Transverse colon (tissue), 4 donors: Measurements from ENCODE around the gene MSI2.

Experiments
- POLR2A ChIP-seq: fragments of 450-650 bp; IDR thresholded peaks from one replicate; pipeline ENCODE4 v1.6.1; 2016; ENCODE audit warnings: antibody characterized with exemption, mild to moderate bottlenecking, moderate library complexity
- POLR2AphosphoS5 ChIP-seq, 3 donors: sonication (generic); formaldehyde crosslinking; IDR thresholded peaks; one replicate each; pipeline ENCODE4 v1.6.1; 2016; ENCODE audit warnings: antibody characterized with exemption in 3 of 3
- TF ChIP-seq, protein P1 (sequence below), 5 experiments: fragments of 200-600 bp in 3 of 5; fragments of 450-650 bp in 2 of 5; sonication (generic) in 3 of 5; IDR thresholded peaks; 1 replicate in 2 of 5; 2 replicates in 3 of 5; pipeline ENCODE4 v1.5.1; 2016 to 2017; ENCODE audit warnings: antibody characterized with exemption in 5 of 5, inconsistent platforms in 3 of 5, mild to moderate bottlenecking in 2 of 5, moderate library complexity in 1 of 5

DNA sequence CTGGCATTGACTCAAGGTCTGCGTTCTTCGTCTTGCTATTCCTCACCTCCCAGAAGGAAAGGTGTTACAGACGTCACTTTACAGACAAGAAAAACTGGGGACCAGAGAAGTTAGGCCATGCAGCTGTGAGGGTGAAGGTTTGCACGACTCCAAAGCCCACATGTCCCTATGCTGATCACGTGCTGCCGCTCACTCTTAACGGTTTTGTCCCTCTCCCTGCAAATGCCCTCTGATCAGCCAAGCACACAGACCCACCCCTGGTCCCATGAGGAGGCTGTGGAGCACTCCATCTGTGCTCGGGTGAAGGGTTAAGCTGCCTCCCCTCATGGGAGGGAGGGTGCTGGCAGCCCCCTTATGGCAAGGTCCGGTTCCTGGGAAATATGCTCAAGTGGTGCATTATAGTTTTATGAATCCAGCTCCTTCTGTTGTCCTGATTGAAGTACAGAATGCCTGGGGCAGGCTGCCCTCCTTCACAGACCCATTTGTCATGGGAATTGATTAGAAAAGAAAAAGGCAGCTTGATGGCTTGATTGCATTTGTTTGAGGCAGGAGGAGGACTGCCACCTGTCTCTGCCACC, 470.0 kb downstream of the MSI2 start:
- TF ChIP-seq, protein P1, sequence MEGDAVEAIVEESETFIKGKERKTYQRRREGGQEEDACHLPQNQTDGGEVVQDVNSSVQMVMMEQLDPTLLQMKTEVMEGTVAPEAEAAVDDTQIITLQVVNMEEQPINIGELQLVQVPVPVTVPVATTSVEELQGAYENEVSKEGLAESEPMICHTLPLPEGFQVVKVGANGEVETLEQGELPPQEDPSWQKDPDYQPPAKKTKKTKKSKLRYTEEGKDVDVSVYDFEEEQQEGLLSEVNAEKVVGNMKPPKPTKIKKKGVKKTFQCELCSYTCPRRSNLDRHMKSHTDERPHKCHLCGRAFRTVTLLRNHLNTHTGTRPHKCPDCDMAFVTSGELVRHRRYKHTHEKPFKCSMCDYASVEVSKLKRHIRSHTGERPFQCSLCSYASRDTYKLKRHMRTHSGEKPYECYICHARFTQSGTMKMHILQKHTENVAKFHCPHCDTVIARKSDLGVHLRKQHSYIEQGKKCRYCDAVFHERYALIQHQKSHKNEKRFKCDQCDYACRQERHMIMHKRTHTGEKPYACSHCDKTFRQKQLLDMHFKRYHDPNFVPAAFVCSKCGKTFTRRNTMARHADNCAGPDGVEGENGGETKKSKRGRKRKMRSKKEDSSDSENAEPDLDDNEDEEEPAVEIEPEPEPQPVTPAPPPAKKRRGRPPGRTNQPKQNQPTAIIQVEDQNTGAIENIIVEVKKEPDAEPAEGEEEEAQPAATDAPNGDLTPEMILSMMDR (IDR thresholded peaks at IDR 0.05): no peak
- TF ChIP-seq POLR2A (no peak), POLR2AphosphoS5 (IDR thresholded peaks at IDR 0.05) (no peak)
